Measurements from ENCODE around the gene NCKAP5. TPM values are rescaled to one million over a fixed set of nuclear protein-coding genes. Genes with fewer than 3 reads are reported as not detected.

Gene NCKAP5
- total and polyA plus RNA-seq, 2 of the 8 experiments (the other 6 are each of a cell fraction or from before 2014, with no cell fraction given) = 0.27 to 0.86 TPM

DNA sequence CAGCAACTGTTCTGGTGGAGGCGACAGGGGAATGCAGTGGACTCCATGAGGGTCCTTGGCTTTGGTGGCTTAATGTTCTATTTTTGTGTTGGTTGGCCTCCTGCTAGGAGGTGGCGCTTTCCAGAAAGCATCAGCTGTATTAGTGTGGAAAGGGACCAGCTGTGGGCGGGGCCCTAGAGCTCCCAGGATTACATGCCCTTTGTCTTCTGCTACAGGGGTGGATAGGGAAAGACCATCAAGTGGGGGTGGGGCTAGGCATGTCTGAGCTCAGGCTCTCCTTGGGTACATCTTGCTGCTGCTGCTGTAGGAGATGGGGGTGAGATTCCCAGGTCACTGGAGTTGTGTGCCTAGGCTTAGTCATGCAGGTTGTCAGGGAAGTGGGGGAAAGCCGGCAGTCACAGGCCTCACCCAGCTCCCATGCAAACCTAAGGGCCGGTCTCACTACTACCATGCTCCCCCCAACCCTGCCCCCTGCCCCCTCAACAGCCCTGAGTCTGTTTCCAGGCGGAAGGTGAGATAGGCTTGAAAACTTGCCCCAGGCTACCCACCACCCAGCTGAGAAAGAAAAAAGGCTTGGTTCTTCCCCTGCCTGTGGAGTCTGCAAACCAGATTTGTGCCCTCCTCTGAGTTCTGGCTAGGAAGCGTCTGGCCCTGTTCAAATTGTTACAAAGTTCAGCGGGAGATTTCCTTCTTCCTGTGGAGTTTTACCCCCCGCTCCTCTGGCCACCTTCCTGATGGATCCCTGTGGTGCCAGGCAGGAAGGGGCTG lies 756.9 kb downstream of the NCKAP5 start (continued):
- TF ChIP-seq, protein P1, sequence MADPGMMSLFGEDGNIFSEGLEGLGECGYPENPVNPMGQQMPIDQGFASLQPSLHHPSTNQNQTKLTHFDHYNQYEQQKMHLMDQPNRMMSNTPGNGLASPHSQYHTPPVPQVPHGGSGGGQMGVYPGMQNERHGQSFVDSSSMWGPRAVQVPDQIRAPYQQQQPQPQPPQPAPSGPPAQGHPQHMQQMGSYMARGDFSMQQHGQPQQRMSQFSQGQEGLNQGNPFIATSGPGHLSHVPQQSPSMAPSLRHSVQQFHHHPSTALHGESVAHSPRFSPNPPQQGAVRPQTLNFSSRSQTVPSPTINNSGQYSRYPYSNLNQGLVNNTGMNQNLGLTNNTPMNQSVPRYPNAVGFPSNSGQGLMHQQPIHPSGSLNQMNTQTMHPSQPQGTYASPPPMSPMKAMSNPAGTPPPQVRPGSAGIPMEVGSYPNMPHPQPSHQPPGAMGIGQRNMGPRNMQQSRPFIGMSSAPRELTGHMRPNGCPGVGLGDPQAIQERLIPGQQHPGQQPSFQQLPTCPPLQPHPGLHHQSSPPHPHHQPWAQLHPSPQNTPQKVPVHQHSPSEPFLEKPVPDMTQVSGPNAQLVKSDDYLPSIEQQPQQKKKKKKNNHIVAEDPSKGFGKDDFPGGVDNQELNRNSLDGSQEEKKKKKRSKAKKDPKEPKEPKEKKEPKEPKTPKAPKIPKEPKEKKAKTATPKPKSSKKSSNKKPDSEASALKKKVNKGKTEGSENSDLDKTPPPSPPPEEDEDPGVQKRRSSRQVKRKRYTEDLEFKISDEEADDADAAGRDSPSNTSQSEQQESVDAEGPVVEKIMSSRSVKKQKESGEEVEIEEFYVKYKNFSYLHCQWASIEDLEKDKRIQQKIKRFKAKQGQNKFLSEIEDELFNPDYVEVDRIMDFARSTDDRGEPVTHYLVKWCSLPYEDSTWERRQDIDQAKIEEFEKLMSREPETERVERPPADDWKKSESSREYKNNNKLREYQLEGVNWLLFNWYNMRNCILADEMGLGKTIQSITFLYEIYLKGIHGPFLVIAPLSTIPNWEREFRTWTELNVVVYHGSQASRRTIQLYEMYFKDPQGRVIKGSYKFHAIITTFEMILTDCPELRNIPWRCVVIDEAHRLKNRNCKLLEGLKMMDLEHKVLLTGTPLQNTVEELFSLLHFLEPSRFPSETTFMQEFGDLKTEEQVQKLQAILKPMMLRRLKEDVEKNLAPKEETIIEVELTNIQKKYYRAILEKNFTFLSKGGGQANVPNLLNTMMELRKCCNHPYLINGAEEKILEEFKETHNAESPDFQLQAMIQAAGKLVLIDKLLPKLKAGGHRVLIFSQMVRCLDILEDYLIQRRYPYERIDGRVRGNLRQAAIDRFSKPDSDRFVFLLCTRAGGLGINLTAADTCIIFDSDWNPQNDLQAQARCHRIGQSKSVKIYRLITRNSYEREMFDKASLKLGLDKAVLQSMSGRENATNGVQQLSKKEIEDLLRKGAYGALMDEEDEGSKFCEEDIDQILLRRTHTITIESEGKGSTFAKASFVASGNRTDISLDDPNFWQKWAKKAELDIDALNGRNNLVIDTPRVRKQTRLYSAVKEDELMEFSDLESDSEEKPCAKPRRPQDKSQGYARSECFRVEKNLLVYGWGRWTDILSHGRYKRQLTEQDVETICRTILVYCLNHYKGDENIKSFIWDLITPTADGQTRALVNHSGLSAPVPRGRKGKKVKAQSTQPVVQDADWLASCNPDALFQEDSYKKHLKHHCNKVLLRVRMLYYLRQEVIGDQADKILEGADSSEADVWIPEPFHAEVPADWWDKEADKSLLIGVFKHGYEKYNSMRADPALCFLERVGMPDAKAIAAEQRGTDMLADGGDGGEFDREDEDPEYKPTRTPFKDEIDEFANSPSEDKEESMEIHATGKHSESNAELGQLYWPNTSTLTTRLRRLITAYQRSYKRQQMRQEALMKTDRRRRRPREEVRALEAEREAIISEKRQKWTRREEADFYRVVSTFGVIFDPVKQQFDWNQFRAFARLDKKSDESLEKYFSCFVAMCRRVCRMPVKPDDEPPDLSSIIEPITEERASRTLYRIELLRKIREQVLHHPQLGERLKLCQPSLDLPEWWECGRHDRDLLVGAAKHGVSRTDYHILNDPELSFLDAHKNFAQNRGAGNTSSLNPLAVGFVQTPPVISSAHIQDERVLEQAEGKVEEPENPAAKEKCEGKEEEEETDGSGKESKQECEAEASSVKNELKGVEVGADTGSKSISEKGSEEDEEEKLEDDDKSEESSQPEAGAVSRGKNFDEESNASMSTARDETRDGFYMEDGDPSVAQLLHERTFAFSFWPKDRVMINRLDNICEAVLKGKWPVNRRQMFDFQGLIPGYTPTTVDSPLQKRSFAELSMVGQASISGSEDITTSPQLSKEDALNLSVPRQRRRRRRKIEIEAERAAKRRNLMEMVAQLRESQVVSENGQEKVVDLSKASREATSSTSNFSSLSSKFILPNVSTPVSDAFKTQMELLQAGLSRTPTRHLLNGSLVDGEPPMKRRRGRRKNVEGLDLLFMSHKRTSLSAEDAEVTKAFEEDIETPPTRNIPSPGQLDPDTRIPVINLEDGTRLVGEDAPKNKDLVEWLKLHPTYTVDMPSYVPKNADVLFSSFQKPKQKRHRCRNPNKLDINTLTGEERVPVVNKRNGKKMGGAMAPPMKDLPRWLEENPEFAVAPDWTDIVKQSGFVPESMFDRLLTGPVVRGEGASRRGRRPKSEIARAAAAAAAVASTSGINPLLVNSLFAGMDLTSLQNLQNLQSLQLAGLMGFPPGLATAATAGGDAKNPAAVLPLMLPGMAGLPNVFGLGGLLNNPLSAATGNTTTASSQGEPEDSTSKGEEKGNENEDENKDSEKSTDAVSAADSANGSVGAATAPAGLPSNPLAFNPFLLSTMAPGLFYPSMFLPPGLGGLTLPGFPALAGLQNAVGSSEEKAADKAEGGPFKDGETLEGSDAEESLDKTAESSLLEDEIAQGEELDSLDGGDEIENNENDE (IDR thresholded peaks at IDR 0.05; ENCODE audit: insufficient replicate concordance, low read length) = no peak
- TF ChIP-seq, protein P2, sequence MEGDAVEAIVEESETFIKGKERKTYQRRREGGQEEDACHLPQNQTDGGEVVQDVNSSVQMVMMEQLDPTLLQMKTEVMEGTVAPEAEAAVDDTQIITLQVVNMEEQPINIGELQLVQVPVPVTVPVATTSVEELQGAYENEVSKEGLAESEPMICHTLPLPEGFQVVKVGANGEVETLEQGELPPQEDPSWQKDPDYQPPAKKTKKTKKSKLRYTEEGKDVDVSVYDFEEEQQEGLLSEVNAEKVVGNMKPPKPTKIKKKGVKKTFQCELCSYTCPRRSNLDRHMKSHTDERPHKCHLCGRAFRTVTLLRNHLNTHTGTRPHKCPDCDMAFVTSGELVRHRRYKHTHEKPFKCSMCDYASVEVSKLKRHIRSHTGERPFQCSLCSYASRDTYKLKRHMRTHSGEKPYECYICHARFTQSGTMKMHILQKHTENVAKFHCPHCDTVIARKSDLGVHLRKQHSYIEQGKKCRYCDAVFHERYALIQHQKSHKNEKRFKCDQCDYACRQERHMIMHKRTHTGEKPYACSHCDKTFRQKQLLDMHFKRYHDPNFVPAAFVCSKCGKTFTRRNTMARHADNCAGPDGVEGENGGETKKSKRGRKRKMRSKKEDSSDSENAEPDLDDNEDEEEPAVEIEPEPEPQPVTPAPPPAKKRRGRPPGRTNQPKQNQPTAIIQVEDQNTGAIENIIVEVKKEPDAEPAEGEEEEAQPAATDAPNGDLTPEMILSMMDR (IDR thresholded peaks at IDR 0.05; ENCODE audit: control extremely low read depth in 1 of 3, insufficient read depth in 1 of 3, low read depth in 1 of 3, low read length in 3 of 3) = no peak
- TF ChIP-seq BACH1 (IDR thresholded peaks at IDR 0.05; ENCODE audit: low read length) (no peak), JUND (IDR thresholded peaks at IDR 0.05; ENCODE audit: low read length) (no peak), RAD21 (IDR thresholded peaks at IDR 0.05 in 1 of 2, conservative IDR thresholded peaks at IDR 0.05 in 1 of 2; ENCODE audit: low read depth in 2 of 2, low read length in 2 of 2) (no peak)
- TF ChIP-seq, protein P3, sequence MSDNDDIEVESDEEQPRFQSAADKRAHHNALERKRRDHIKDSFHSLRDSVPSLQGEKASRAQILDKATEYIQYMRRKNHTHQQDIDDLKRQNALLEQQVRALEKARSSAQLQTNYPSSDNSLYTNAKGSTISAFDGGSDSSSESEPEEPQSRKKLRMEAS (IDR thresholded peaks at IDR 0.05) = no peak
